Activated naive CD4-positive, alpha-beta T cell treated with anti-CD3 and anti-CD28 coated beads for 36 hours (primary cell): ENCODE measurements around the gene GALNS. TPM values are rescaled to one million over a fixed set of nuclear protein-coding genes. Genes with fewer than 3 reads are reported as not detected.
"Not testable (repeated sequence)": the region's sequence is repeated elsewhere in the genome, so short reads cannot be mapped to it uniquely, and the experiment has no call there.

ENCODE experiments used
- CTCF ChIA-PET: fragments of 350-600 bp; sonication (Branson Sonifier 250); formaldehyde crosslinking; loops from one replicate; lab custom pipeline; 2021; ENCODE audit warnings: antibody characterized with exemption; lab: Charles Lee
- DNase-seq: peaks from one replicate; pipeline ENCODE4 v3.0.0-alpha.2; 2020
- H3K27ac Mint-ChIP-seq: one replicate; pipeline ENCODE4 v1.8.0; 2021; ENCODE audit warnings: mild to moderate bottlenecking, mixed read lengths
- H3K27me3 Mint-ChIP-seq: one replicate; pipeline ENCODE4 v1.8.0; 2021; ENCODE audit warnings: low read depth, mixed read lengths
- H3K36me3 Mint-ChIP-seq: one replicate; pipeline ENCODE4 v1.8.0; 2021; ENCODE audit warnings: low read depth, mixed read lengths
- H3K4me1 Mint-ChIP-seq: one replicate; pipeline ENCODE4 v1.8.0; 2021; ENCODE audit warnings: low read depth, mixed read lengths
- H3K4me3 Mint-ChIP-seq: one replicate; pipeline ENCODE4 v1.8.0; 2021; ENCODE audit warnings: mild to moderate bottlenecking, moderate library complexity, mixed read lengths
- H3K9me3 Mint-ChIP-seq: one replicate; pipeline ENCODE4 v1.8.0; 2021; ENCODE audit warnings: mixed read lengths
- intact Hi-C: fragments of 100-400 bp; cut with micrococcal nuclease; formaldehyde crosslinking; loops from one replicate; pipeline ENCODE4 v1.15.1; 2023
- total RNA-seq, 2 experiments: library from RNA; stranded (reverse); gene quantifications; one replicate each; pipeline ENCODE4 v1.2.3, GENCODE V29; 2021

The GALNS gene
- total RNA-seq, 2 experiments from 2014 or later, result 10.9 to 11.2 TPM

DNA sequence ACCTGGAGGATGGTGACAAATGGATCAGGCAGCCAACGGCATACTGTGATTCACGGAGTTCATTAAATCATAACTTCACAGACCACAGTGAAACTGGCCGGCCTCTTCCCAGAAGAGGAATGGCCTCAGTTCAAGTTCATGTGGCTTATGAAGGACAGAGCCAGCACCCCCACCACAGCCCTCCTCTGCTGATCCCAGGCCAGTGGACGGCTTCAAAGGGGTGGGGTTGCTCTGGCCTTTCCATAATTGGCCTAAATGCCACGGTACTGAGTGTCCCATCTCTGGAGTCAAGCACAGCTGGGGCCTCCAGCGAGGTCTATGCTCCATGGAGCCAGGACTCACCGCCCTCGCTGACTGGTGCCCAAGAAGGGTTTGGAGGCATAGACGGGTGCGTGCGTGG is 21.4 kb downstream of the GALNS start:
- intact Hi-C loops, result no loop called here
- H3K27me3 Mint-ChIP-seq, result no peaks in the 10 kb centered on the region
- DNase-seq, result no peak
- no peaks in the 10 kb centered on the region for H3K4me1 Mint-ChIP-seq
- H3K4me3 Mint-ChIP-seq, result no peak overlapping the region
- H3K27ac Mint-ChIP-seq, result no peak overlapping the region
- no peaks in the 10 kb centered on the region for H3K9me3 Mint-ChIP-seq
- H3K36me3 Mint-ChIP-seq, result no peaks in the 10 kb centered on the region
- CTCF ChIA-PET, result no interaction called here

DNA sequence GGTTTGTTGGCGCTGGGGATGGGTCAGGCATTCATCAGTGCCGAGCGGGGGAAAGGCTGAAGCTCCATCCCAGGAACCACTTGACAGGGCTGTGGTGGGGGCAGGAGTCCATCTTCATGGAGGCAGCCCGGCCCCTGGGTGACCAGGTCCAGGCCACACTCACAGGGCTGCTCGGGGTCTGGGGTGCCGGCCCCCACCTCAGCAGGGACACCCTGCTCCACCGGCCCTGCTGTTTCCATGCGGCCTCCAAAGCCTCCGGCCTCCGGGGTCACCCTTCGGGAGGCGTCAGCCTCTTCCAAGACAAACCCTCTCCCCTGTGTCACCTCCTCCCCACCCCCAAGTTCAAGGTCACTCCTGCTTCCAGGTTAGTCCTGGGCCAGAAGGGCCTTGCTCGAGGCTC is 22.1 kb downstream of the GALNS start:
- Mint-ChIP-seq H3K9me3 (no peaks in the 10 kb centered on the region), H3K4me3 (no peak overlapping the region), H3K27ac (no peak overlapping the region), H3K27me3 (no peaks in the 10 kb centered on the region), H3K36me3 (no peaks in the 10 kb centered on the region), H3K4me1 (no peaks in the 10 kb centered on the region)
- intact Hi-C loops, result no loop called here
- CTCF ChIA-PET, result no interaction called here
- DNase-seq, result no peak

DNA sequence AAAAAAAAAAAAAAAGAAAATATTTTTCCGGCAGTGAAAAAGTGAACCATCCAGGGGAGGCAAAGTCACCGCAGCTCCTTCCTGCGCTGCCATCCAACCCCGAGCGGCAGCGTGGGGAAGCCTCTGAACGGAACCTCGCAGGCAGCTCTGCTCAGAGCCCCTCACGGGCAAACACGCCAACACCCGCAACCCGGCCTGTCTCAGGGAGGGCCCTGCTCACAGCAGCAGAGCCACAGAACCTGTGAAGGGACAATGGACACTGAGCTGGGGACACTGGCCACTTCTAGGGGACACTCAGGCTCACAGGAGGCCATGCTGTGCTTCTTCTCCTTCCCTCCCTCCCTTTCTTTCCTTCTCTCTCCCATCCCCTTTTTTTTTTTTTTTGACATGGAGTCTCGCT is 23.7 kb downstream of the GALNS start:
- intact Hi-C loops, result no loop called here
- Mint-ChIP-seq H3K4me3 (no peak overlapping the region), H3K36me3 (no peaks in the 10 kb centered on the region), H3K27ac (no peak overlapping the region), H3K4me1 (no peaks in the 10 kb centered on the region), H3K9me3 (no peaks in the 10 kb centered on the region), H3K27me3 (no peaks in the 10 kb centered on the region)
- no peak for DNase-seq
- CTCF ChIA-PET, result interaction anchor here (0.6 kb wide), 1 partner anchor 372 kb away, joined by 3 read pairs; no protein-coding TSS in a partner anchor

DNA sequence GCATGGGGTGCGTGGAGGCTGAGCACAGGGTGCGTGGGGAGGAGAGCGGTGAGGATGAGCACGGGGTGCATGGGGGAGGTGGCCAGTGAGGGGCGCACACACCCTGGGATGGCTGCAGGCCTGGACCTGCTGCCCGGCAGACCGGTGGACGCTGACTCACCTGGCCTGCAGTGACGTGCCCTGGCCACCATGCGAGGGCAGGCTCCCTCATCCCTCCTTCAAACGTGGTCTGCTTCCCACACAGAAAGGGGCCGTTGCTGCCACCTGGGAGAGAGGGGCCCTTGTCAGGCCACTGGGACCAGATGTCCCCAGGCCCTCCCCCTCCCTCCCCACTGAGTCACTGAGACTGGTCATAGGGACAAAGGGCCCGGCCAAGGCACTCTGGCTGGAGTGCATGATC is 24.9 kb downstream of the GALNS start:
- Mint-ChIP-seq H3K4me1 (no peaks in the 10 kb centered on the region), H3K4me3 (no peak overlapping the region), H3K27ac (no peak overlapping the region), H3K36me3 (no peaks in the 10 kb centered on the region), H3K27me3 (no peaks in the 10 kb centered on the region), H3K9me3 (no peaks in the 10 kb centered on the region)
- CTCF ChIA-PET, result no interaction called here
- no peak for DNase-seq
- intact Hi-C loops, result no loop called here

DNA sequence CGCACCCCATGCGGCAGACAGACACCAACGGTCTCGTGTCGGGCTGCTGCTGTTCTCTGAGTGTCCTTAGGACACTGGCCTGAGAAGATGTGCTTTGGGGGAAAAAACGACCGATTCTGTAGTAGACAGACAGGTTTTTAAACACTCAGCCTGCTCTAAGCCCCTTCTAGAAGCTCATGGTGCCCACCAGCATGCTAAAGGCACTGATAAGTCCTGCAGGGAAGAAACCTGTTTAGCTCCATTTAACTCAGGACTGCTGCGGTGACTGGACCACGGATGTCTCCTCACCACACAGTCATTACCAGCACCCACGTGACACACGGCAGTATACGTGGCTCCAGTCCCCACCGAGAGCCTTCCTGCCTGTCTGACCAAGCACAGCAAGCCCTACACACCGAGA is 26.0 kb downstream of the GALNS start:
- no peak for DNase-seq
- no peaks in the 10 kb centered on the region for H3K4me1 Mint-ChIP-seq
- CTCF ChIA-PET, result interaction anchor here (0.5 kb wide), 1 partner anchor 172 kb away, joined by 4 read pairs; no protein-coding TSS in a partner anchor
- intact Hi-C loops, result no loop called here
- H3K27ac Mint-ChIP-seq, result no peak overlapping the region
- no peaks in the 10 kb centered on the region for H3K9me3 Mint-ChIP-seq
- no peak overlapping the region for H3K4me3 Mint-ChIP-seq
- H3K27me3 Mint-ChIP-seq, result no peaks in the 10 kb centered on the region
- H3K36me3 Mint-ChIP-seq, result no peaks in the 10 kb centered on the region

DNA sequence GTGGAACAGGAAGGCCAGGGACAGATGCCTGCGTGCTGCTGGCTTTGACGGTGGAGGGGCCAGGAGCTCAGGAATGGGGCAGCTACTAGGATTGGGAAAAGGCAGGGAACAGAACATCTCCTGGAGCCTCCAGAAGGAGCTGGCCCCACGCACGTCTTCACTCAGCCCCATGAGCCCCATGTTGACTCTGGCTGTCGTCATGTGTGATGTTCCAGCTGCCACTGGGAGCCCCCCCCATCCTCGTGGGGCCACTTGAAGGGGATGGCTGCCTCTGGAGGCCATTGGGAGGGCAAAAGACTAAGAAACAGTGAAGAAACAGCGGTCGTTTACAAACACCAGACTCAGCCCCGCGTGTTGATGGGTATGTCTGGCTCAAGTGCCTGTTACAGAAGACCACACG is 26.5 kb downstream of the GALNS start:
- CTCF ChIA-PET, result no interaction called here
- H3K4me3 Mint-ChIP-seq, result no peak overlapping the region
- H3K9me3 Mint-ChIP-seq, result no peaks in the 10 kb centered on the region
- H3K27ac Mint-ChIP-seq, result no peak overlapping the region
- H3K4me1 Mint-ChIP-seq, result no peaks in the 10 kb centered on the region
- H3K36me3 Mint-ChIP-seq, result no peaks in the 10 kb centered on the region
- no peaks in the 10 kb centered on the region for H3K27me3 Mint-ChIP-seq
- intact Hi-C loops, result no loop called here
- no peak for DNase-seq

DNA sequence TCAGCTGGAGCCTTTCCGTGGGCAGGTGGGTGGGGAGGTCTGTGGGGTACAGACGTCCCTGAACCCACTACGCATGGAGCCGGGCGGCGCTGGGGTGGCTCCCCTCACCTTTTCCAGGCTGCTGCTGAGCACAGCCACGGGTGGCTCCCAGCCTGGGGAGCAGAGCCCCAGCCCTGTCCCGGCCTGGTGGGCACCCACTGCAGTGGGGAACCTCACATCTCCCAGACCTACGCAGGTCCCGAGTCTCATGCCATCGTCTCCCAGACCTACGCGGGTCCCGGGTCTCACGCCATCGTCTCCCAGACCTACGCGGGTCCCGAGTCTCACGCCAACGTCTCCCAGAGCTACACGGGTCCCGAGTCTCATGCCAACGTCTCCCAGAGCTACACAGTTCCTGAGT is 28.0 kb downstream of the GALNS start:
- Mint-ChIP-seq H3K27me3 (no peaks in the 10 kb centered on the region), H3K36me3 (no peaks in the 10 kb centered on the region), H3K4me1 (no peaks in the 10 kb centered on the region), H3K27ac (no peak overlapping the region), H3K4me3 (no peak overlapping the region), H3K9me3 (no peaks in the 10 kb centered on the region)
- intact Hi-C loops, result no loop called here
- CTCF ChIA-PET, result interaction anchor here (0.6 kb wide), 1 partner anchor 81 kb away, joined by 3 read pairs; no protein-coding TSS in a partner anchor
- DNase-seq, result no peak

DNA sequence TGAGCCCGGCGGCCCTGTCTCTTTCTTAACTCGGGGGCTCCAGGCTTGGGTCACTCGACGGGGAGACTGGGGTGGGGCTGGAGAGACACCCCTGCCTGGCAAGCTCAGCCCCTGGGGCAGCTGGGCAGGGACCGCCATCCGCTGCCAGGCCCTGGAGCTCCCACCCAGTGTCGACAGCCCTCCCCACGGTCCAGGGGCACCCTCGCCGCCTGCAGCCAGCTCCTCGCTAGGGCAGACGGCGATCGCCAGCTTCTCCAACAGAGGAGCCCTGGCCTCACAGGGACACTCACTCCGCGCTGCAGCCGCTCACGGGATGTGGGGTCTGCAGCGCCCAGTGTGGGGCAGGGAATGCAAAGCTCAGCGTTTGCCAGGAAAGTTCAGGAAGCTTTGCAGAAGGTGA is 29.0 kb downstream of the GALNS start:
- CTCF ChIA-PET, result no interaction called here
- Mint-ChIP-seq H3K27me3 (no peaks in the 10 kb centered on the region), H3K4me3 (no peak overlapping the region), H3K9me3 (no peaks in the 10 kb centered on the region), H3K27ac (no peak overlapping the region), H3K36me3 (no peaks in the 10 kb centered on the region), H3K4me1 (no peaks in the 10 kb centered on the region)
- intact Hi-C loops, result no loop called here
- no peak for DNase-seq

DNA sequence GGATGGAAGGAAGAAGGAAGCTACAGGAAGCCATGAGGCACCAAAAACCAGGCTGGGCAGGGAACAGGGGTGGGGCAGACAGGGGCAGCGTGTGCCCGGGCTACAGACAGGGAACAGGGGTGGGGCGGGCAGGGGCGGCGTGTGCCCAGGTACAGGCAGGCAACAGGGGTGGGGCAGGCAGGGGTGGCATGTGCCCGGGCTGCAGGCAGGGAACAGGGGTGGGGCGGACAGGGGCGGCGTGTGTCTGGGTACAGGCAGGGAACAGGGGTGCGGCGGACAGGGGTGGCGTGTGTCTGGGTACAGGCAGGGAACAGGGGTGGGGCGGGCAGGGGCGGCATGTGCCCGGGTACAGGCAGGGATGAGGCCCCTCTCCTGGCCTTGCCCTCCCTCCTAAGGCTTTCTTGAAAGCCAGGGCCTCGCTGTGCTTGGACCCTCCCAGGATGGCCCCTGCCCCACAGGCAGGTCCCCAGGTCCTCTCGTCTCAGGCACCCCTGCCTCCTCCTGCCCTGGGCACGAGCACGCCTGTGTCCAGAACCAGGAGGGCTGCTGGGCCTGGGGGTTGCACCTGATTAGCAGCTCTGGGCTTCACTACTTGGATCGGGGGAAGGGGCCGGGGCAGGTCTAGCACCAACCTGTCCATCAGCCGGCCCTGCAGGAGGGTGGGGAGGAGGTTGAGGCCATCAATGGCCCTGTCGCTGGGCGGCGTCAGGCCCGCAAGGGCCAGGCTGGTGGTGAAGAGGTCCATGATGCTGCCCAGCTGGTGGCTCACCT is 30.5 kb downstream of the GALNS start:
- Mint-ChIP-seq H3K4me3 (no peak overlapping the region), H3K4me1 (no peaks in the 10 kb centered on the region), H3K36me3 (no peaks in the 10 kb centered on the region), H3K9me3 (no peaks in the 10 kb centered on the region), H3K27me3 (no peaks in the 10 kb centered on the region), H3K27ac (no peak overlapping the region)
- intact Hi-C loops, result no loop called here
- CTCF ChIA-PET, result no interaction called here
- no peak for DNase-seq

DNA sequence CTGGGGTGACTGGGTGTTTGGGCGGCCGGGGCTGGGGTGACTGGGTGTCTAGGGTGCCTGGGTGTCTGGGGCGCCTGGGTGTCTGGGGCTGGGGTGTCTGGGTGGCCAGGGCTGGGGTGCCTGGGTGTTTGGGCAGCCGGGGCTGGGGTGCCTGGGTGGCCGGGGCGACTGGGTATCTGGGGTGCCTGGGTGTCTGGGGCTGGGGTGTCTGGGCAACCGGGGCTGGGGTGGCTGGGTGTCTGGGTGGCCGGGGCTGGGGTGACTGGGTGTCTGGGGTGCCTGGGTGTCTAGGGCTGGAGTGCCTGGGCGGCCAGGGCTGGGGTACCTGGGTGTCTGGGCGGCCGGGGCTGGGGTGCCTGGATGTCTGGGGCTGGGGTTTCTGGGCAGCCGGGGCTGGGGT is 31.6 kb downstream of the GALNS start:
- H3K9me3 Mint-ChIP-seq, result no peaks in the 10 kb centered on the region
- H3K27ac Mint-ChIP-seq, result no peak overlapping the region
- intact Hi-C loops, result no loop called here
- H3K4me1 Mint-ChIP-seq, result no peaks in the 10 kb centered on the region
- no peak overlapping the region for H3K4me3 Mint-ChIP-seq
- no peaks in the 10 kb centered on the region for H3K36me3 Mint-ChIP-seq
- no peak for DNase-seq
- H3K27me3 Mint-ChIP-seq, result no peaks in the 10 kb centered on the region
- CTCF ChIA-PET, result no interaction called here

DNA sequence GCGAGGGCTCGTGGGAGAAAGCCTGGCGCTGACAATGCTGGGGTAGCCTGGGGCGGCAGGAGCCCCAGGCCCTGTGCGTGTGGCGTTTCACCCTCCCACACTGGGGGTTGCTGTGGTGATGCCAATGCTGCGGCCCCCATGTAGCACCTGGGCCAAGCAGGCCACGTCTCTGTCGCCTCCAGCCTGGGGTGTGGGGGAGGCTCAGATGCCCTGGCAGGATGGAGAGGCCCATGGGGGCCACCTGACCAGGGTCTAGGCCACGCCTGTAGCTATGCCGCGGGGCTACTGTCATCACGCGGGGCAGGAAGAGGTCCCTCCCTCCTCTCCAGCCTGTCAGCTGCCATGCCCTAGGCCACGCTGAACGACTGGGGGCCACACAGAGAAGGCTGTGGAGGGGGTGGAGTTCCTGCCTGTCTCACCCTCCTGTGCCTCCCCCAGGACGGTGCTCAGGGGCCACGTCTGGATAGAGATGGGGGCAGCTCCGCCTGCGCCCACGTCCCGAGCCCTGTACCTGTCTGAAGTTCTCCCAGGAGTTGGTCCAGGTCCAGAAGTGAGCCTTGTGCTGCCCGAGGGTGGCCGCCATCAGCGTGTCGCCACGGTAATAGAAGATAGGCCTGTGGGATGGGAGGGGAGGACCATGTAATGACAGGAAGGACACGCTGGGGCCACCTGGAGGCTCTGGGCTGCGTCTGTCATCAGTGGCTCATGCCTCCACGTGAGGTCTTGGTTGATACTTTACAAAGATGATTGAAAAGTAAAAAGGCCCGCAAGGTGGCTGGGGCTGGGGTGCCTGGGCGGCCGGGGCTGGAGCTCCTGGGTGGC is 32.3 kb downstream of the GALNS start:
- Mint-ChIP-seq H3K27ac (no peak overlapping the region), H3K36me3 (no peaks in the 10 kb centered on the region), H3K4me1 (no peaks in the 10 kb centered on the region), H3K4me3 (no peak overlapping the region), H3K9me3 (no peaks in the 10 kb centered on the region), H3K27me3 (no peaks in the 10 kb centered on the region)
- no peak for DNase-seq
- CTCF ChIA-PET, result no interaction called here
- intact Hi-C loops, result no loop called here

DNA sequence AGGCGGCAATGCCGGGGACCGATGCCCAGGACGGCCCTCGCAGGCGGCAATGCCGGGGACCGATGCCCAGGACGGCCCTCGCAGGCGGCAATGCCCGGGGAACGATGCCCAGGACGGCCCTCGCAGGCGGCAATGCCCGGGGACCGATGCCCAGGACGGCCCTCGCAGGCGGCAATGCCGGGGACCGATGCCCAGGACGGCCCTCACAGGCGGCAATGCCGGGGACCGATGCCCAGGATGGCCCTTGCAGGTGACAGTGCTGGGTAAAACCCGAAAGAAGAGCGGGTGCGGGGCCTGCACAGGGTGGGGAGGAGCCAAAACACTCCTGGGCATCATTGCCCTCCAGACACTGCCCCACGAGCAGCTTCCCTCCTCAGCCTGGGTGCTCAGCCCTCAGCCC is 33.1 kb downstream of the GALNS start:
- CTCF ChIA-PET, H3K27ac Mint-ChIP-seq, H3K4me1 Mint-ChIP-seq, DNase-seq, H3K9me3 Mint-ChIP-seq, H3K4me3 Mint-ChIP-seq, H3K36me3 Mint-ChIP-seq, intact Hi-C loops, H3K27me3 Mint-ChIP-seq: not testable (repeated sequence)
